IPS DF 6.9 (cell line): ENCODE results near the gene RAP1GAP2.
"Not testable (repeated sequence)": the region's sequence is repeated elsewhere in the genome, so short reads cannot be mapped to it uniquely, and the experiment has no call there.

Experiments used
- DNase-seq: peaks from one replicate; pipeline ENCODE4 v3.0.0-alpha.2; 2013; ENCODE audit warnings: low read depth, low spot score
- H3K27ac ChIP-seq: one replicate; pipeline ENCODE4 v1.5.1; 2013; ENCODE audit warnings: low read length, control low read depth
- H3K27me3 ChIP-seq: 2 replicates; pipeline ENCODE4 v1.6.1; 2013; ENCODE audit warnings: mild to moderate bottlenecking, low read length; ENCODE audit not compliant: control insufficient read depth, insufficient read depth
- H3K36me3 ChIP-seq: 2 replicates; pipeline ENCODE4 v1.6.1; 2013; ENCODE audit warnings: low read length; ENCODE audit not compliant: control insufficient read depth, insufficient read depth
- H3K4me1 ChIP-seq: 2 replicates; pipeline ENCODE4 v1.6.1; 2013; ENCODE audit warnings: low read length; ENCODE audit not compliant: control insufficient read depth, insufficient read depth
- H3K4me3 ChIP-seq: 2 replicates; pipeline ENCODE4 v1.5.1; 2013; ENCODE audit warnings: mild to moderate bottlenecking, low read length
- H3K9me3 ChIP-seq: 2 replicates; pipeline ENCODE4 v1.6.1; 2013; ENCODE audit warnings: low read length, inconsistent platforms; ENCODE audit not compliant: control insufficient read depth, insufficient read depth
- WGBS: extraction: QIAGEN DNeasy Blood & Tissue Kit; methylation state at CpG from one replicate; pipeline ENCODE4 v1.1.7; 2013; ENCODE audit warnings: mixed read lengths, missing lambda C conversion rate; ENCODE audit not compliant: insufficient read length, insufficient coverage; 5-methylcytosine and 5-hydroxymethylcytosine counted together

RAP1GAP2 gene

DNA sequence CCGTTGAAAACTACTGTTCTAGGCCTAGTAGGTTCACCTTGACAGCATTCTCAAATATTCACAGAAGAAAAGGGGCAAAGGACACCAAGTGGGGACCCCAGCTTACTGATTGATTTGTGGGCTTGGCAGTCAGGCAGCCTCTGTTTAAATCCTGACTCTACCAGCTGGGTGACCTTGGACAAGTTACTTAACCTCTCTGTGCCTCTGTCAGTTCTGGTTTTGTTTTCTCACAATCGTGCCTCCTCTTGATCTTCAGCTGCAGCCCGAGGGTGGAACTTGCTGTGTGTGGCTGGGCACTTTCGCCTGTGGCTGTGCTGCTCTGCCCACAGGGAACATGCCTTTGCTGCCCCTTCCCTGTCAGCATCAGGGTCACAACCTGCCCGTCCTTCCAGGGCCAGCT lies 17.8 kb downstream of the RAP1GAP2 start:
- Histone ChIP-seq H3K4me3 (no peak overlapping the region), H3K27ac (no peak overlapping the region), H3K9me3 (no peaks in the 10 kb centered on the region), H3K4me1 (0 out of 2 replicates have a peak, but pooled peaks cover 1% of the 10 kb centered on the region), H3K36me3 (no peaks in the 10 kb centered on the region), H3K27me3 (no peaks in the 10 kb centered on the region)
- no peak for DNase-seq
- WGBS, result no CpG with 5 or more reads among the region's 5 CpGs

DNA sequence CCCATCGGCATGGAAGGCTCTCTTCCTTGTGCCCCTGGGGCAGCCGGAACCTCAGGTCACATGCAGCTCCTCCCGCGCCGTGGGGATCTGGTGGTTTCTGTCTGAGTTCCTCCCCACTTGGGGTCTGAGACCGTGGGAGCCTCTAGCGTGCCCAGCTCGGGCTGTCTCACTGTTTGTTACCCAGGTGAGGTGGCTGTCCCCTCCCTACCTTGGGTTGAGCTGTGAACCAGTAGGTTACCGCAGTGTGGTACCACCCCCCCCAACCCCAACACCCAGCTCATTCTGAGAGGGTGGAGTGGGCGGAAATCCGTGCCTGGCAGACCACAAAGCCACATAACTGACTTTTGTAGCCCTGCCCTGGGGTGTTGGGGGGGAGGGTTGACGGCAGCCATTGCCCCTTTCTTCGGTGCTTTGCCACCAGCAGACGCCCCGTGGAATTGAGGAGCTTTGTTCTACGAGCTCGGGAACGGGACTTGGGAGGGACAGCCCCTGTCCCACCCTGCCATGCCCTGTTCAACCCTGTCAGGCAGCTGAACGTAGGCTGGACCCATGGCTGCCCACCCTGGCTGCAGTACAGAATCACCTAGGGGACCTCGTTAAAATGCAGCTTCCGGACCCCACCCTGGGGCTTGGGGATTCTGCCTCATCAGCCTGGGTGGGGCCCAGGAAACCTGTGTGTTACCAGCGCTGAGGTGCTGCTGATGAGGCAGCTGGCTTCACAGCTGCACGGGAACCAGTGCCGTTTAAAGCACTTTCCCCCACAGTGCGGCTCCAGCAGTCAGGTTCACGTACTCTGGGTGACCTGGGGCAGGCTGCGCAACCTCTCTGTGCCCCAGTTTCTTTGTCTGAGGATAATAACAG lies 18.5 kb downstream of the RAP1GAP2 start:
- H3K9me3 ChIP-seq, result no peaks in the 10 kb centered on the region
- H3K27me3 ChIP-seq, result no peaks in the 10 kb centered on the region
- WGBS, result no CpG with 5 or more reads among the region's 27 CpGs
- no peak for DNase-seq
- H3K36me3 ChIP-seq, result no peaks in the 10 kb centered on the region
- 0 out of 2 replicates have a peak, but pooled peaks cover 1% of the 10 kb centered on the region for H3K4me1 ChIP-seq
- no peak overlapping the region for H3K27ac ChIP-seq
- H3K4me3 ChIP-seq, result no peak overlapping the region

DNA sequence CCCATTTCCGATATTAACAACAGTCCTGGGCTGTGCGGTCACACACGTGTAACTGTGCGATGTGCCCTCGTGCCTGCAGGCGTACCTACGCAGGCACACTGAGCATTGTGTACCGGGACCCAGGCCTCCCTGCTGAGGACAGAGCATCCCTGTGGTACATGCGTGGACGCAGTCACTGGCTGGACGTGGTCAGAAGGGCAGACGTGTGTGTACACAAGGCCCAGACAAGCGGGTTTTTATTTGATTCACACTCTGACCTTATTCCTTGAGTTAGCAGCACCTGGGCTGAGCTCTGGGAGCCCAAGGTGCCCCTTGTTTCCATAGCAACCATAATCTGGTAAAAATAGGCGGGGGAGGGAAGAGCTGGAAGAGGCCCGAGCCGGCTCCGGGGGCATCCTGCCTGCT lies 19.5 kb downstream of the RAP1GAP2 start:
- no CpG with 5 or more reads among the region's 17 CpGs for WGBS
- H3K4me1 ChIP-seq, result 0 out of 2 replicates have a peak, but pooled peaks cover 1% of the 10 kb centered on the region
- no peak for DNase-seq

DNA sequence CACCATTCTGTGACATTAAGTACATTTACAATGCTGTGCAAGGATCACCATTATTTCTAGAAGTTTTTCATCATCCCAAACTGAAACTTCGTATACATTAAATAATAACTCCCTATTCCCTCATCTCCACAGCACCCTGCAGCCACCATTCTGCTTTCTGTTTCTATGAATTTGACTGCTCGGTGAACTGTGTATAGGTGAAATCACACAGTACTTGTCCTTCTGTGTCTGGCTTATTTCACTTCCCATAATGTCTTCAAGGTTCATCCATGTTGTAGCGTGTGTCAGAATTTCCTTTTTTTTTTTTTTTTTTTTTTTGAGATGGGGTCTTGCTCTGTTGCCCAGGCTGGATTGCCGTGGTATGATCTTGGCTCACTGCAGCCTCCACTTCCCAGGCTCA lies 20.4 kb downstream of the RAP1GAP2 start:
- Histone ChIP-seq H3K27ac (no peak overlapping the region), H3K4me3 (no peak overlapping the region), H3K36me3 (no peaks in the 10 kb centered on the region), H3K27me3 (no peaks in the 10 kb centered on the region), H3K4me1 (0 out of 2 replicates have a peak, but pooled peaks cover 1% of the 10 kb centered on the region), H3K9me3 (no peaks in the 10 kb centered on the region)
- DNase-seq, result no peak
- WGBS, result no CpG with 5 or more reads among the region's 4 CpGs

More for the DNA sequence above, 19.5 kb downstream of the RAP1GAP2 start:
- Histone ChIP-seq H3K36me3 (no peaks in the 10 kb centered on the region), H3K4me3 (no peak overlapping the region), H3K27ac (no peak overlapping the region), H3K9me3 (no peaks in the 10 kb centered on the region), H3K27me3 (no peaks in the 10 kb centered on the region)

DNA sequence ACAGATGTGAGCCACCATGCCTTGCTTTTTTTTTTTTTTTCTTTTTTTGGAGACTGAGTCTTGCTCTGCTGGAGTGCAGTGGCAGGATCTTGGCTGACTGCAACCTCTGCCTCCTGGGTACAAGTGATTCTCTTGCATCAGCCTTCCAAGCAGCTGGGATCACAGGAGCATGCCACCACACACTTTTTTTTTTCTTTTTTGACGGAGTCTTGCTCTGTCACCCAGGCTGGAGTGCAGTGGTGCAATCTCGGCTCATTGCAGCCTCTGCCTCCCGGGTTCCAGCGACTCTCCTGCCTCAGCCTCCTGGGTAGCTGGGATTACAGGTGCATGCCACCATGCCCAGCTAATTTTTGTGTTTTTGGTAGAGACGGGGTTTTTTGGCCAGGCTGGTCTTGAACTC lies 23.1 kb downstream of the RAP1GAP2 start:
- H3K36me3 ChIP-seq, H3K4me1 ChIP-seq, DNase-seq, H3K4me3 ChIP-seq, H3K27ac ChIP-seq, H3K27me3 ChIP-seq, H3K9me3 ChIP-seq: not testable (repeated sequence)
- no CpG with 5 or more reads among the region's 5 CpGs for WGBS

DNA sequence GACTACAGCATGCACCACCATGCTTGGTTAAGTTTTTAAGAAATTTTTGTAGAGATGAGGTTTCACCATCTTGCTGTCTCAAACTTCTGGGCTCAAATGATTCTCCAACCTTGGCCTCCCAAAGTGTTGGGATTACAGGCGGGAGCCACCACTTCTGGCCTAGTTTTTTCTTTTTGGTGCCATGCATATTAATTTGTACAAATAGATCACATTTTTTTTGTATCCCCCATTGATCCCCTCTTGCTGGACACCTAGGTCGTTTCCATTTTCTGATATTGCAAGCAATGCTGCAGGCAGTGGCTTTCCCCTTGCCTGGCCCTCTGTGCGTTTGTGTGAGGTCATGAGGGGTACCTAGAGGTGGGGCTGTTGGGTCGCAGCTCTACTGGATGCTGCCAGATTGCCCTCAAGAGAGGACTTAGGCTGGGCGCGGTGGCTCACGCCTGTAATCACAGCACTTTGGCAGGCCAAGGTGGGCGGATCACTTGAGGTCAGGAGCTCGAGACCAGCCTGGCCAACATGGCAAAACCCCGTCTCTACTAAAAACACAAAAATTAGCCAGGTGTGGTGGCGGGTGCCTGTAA lies 23.8 kb downstream of the RAP1GAP2 start:
- no peaks in the 10 kb centered on the region for H3K36me3 ChIP-seq
- no peak for DNase-seq
- WGBS, result no CpG with 5 or more reads among the region's 11 CpGs
- no peaks in the 10 kb centered on the region for H3K27me3 ChIP-seq
- H3K4me3 ChIP-seq, result no peak overlapping the region
- 0 out of 2 replicates have a peak, but pooled peaks cover 1% of the 10 kb centered on the region for H3K4me1 ChIP-seq
- H3K9me3 ChIP-seq, result no peaks in the 10 kb centered on the region
- H3K27ac ChIP-seq, result no peak overlapping the region

DNA sequence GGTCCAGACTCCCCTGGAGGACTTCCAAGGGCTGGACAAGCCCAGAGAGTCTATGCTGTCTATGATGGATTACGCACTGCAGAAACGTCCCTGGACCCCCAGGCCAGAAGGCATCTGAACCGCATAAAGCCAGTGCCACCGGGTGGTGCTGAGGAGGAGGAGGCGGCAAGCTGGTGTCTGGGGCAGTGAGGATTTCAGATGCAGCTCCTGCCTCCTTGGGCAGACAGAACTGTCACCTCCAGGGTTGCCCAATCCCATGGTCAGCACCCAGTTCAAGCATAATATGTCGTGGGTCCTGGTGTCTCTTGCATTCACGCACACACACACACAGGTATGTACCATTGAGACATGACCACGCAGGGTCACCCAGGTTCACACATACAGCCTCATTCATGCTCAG lies 25.6 kb downstream of the RAP1GAP2 start:
- no CpG with 5 or more reads among the region's 8 CpGs for WGBS
- H3K27me3 ChIP-seq, result no peaks in the 10 kb centered on the region
- no peak for DNase-seq
- no peaks in the 10 kb centered on the region; the same call in 1 of the 2 replicates for H3K4me1 ChIP-seq
- no peaks in the 10 kb centered on the region for H3K9me3 ChIP-seq
- H3K27ac ChIP-seq, result no peak overlapping the region
- H3K4me3 ChIP-seq, result no peak overlapping the region
- no peaks in the 10 kb centered on the region for H3K36me3 ChIP-seq

DNA sequence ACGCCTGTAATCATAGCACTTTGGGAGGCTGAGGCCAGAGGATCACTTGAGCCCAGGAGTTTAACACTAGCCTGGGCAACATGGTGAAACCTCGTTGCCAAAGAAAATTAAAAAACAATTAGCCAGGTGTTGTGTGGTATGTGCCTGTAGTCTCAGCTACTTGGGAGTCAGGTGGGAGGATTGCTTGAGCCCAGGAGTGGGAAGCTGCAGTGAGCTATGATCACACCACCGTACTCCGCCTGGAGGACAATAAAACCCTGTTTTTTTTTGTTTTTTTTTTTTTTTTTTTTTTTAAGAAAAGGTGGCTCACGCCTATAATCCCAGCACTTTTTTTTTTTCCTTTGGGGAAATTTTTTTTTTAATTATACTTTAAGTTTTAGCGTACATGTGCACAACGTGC lies 26.1 kb downstream of the RAP1GAP2 start:
- no peak overlapping the region for H3K27ac ChIP-seq
- H3K36me3 ChIP-seq, result no peaks in the 10 kb centered on the region
- WGBS, result no CpG with 5 or more reads among the region's 7 CpGs
- no peaks in the 10 kb centered on the region; the same call in 1 of the 2 replicates for H3K4me1 ChIP-seq
- no peak overlapping the region for H3K4me3 ChIP-seq
- no peaks in the 10 kb centered on the region for H3K9me3 ChIP-seq
- no peak for DNase-seq
- H3K27me3 ChIP-seq, result no peaks in the 10 kb centered on the region

DNA sequence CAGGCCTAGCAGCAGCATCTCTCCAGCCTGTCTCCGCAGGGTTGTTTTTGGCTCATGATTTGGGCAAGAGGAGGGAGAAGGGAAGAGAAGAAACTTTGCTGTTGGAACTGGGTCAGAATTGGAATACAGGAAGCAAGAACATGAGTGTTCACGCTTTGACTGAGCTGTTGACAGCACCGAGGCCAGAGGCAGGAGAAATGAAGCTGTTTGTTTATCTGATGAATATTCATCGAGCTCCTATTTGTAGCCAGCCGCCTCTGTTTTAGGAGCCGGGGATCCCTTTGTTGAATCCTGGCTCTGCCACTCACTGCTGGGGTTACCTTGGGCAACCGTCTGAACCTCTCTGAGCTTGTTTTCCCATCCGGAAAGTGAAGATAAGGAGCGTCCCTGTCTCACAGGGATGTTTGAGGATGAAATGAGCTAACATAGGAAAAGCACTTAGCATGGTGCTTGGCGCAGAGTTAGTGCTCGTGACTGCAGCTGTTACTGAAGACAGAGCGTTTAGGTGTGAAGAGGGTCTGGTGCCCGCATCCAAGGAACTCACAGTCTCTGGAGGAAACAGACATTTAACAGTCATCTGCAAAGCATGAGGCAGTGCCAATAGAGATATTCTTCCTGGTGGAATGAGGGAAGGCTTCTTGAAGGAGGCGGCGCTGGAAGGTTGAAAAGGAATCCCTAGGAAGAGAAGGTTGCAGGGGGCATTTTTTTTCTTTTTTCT lies 29.2 kb downstream of the RAP1GAP2 start:
- no peak overlapping the region for H3K27ac ChIP-seq
- no peaks in the 10 kb centered on the region for H3K27me3 ChIP-seq
- H3K4me3 ChIP-seq, result no peak overlapping the region
- H3K9me3 ChIP-seq, result no peaks in the 10 kb centered on the region
- no peak for DNase-seq
- no CpG with 5 or more reads among the region's 15 CpGs for WGBS
- H3K4me1 ChIP-seq, result peaks cover 1% of the 10 kb centered on the region; the same call in 1 of the 2 replicates
- no peaks in the 10 kb centered on the region for H3K36me3 ChIP-seq

DNA sequence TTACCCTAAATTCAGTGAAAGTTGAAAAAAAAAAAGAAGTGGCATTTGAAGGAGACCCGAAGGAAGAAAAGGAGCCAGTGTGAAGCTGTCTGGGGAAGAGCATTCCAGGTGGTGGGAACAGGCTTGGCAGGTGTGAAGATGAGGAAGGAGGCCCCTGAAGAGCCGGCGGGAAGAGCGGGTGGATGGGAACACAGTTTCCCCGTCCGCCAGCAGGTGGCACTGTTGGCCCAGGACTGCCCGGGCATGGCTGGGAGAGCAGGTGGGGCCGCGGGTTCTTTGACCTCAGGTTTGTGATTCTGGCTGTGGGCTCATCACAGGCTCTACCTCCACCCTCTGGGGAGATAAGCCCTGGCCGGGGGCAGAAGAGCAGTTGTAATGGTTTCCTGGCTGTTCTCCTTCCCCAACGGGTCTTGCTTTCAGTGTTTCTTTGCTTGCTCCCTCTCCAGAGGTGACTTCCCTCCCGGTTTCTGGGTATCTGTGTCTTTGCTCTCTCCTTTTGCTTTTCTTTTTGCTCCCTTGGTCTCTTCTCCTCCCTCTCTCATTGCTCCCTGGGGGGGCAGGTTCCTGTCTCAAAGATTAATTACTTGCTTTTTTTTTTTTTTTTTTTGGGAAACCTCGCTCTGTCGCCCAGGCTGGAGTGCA lies 32.3 kb downstream of the RAP1GAP2 start:
- H3K36me3 ChIP-seq, result no peaks in the 10 kb centered on the region
- no CpG with 5 or more reads among the region's 14 CpGs for WGBS
- no peaks in the 10 kb centered on the region for H3K9me3 ChIP-seq
- peaks cover 1% of the 10 kb centered on the region; the same call in 1 of the 2 replicates for H3K4me1 ChIP-seq
- H3K27ac ChIP-seq, result no peak overlapping the region
- peak; percentile 75 for DNase-seq
- no peaks in the 10 kb centered on the region for H3K27me3 ChIP-seq
- no peak overlapping the region for H3K4me3 ChIP-seq
